Measurements from ENCODE around the gene BLOC1S6. TPM values are rescaled to one million over a fixed set of nuclear protein-coding genes. Genes with fewer than 3 reads are reported as not detected.

Gene BLOC1S6
- total RNA-seq, 1 donor from 2014 or later: 64.2 TPM

GRCh38 chr15:45550436-45550835 is 36.7 kb upstream of the BLOC1S6 start:
- DNase-seq (ENCODE audit: low read depth) (peak; percentile 22), FAIRE-seq (no peak)
- no peak overlapping the region for H3K4me3 Mint-ChIP-seq (ENCODE audit: unreplicated experiment)
- Histone ChIP-seq H4K20me1 (ENCODE audit: insufficient read depth, low read length) (no peaks in the 10 kb centered on the region), H3K36me3 (ENCODE audit: insufficient read depth, low read length) (no peaks in the 10 kb centered on the region), H3K79me2 (ENCODE audit: insufficient read depth, low read length) (no peaks in the 10 kb centered on the region), H3K9ac (ENCODE audit: low read length) (no peak overlapping the region), H3K4me3 (ENCODE audit: insufficient read depth, low read depth, low read length) (no peak overlapping the region), H3K4me1 (ENCODE audit: insufficient read depth, low read length) (peaks cover 3% of the 10 kb centered on the region), H3K27ac (ENCODE audit: low read depth, low read length) (peak overlapping the region; percentile 50), H3K4me2 (ENCODE audit: low read length) (no peak overlapping the region), H2AFZ (ENCODE audit: low read depth, low read length) (no peak overlapping the region), H3K9me3 (ENCODE audit: insufficient read depth, low read depth, low read length) (no peaks in the 10 kb centered on the region), H3K27me3 (ENCODE audit: insufficient read depth, low read length) (no peaks in the 10 kb centered on the region)
- H3K9me3 Mint-ChIP-seq (ENCODE audit: unreplicated experiment): peaks cover 1% of the 10 kb centered on the region
- no peaks in the 10 kb centered on the region for H3K36me3 Mint-ChIP-seq (ENCODE audit: low read depth, unreplicated experiment)
- peaks cover 8% of the 10 kb centered on the region for H3K27me3 Mint-ChIP-seq (ENCODE audit: low read depth, unreplicated experiment)
- no peak overlapping the region for H3K27ac Mint-ChIP-seq (ENCODE audit: unreplicated experiment)
- no peaks in the 10 kb centered on the region for H3K4me1 Mint-ChIP-seq (ENCODE audit: low read depth, unreplicated experiment)
- TF ChIP-seq EZH2 (IDR thresholded peaks at IDR 0.05; ENCODE audit: insufficient read depth, low read length) (no peak), CTCF (IDR thresholded peaks at IDR 0.05; ENCODE audit: insufficient read depth, low read depth, low read length) (no peak)

- no peaks in the 10 kb centered on the region for H3K36me3 ChIP-seq (ENCODE audit: insufficient read depth, low read length)
- Mint-ChIP-seq H3K27me3 (ENCODE audit: low read depth, unreplicated experiment) (peaks cover 12% of the 10 kb centered on the region), H3K4me3 (ENCODE audit: unreplicated experiment) (no peak overlapping the region), H3K36me3 (ENCODE audit: low read depth, unreplicated experiment) (no peaks in the 10 kb centered on the region), H3K27ac (ENCODE audit: unreplicated experiment) (no peak overlapping the region), H3K9me3 (ENCODE audit: unreplicated experiment) (peaks cover 1% of the 10 kb centered on the region), H3K4me1 (ENCODE audit: low read depth, unreplicated experiment) (no peaks in the 10 kb centered on the region)
- no peaks in the 10 kb centered on the region for H3K79me2 ChIP-seq (ENCODE audit: insufficient read depth, low read length)
- H3K9me3 ChIP-seq (ENCODE audit: insufficient read depth, low read depth, low read length): no peaks in the 10 kb centered on the region
- FAIRE-seq (no peak), DNase-seq (ENCODE audit: low read depth) (no peak)
- H3K27ac ChIP-seq (ENCODE audit: low read depth, low read length): no peak overlapping the region
- H3K4me2 ChIP-seq (ENCODE audit: low read length): no peak overlapping the region
- no peak overlapping the region for H3K4me3 ChIP-seq (ENCODE audit: insufficient read depth, low read depth, low read length)
- H4K20me1 ChIP-seq (ENCODE audit: insufficient read depth, low read length): no peaks in the 10 kb centered on the region
- peaks cover 5% of the 10 kb centered on the region for H3K27me3 ChIP-seq (ENCODE audit: insufficient read depth, low read length)
- peaks cover 3% of the 10 kb centered on the region for H3K4me1 ChIP-seq (ENCODE audit: insufficient read depth, low read length)
- H2AFZ ChIP-seq (ENCODE audit: low read depth, low read length): no peak overlapping the region
- TF ChIP-seq EZH2 (IDR thresholded peaks at IDR 0.05; ENCODE audit: insufficient read depth, low read length) (no peak), CTCF (IDR thresholded peaks at IDR 0.05; ENCODE audit: insufficient read depth, low read depth, low read length) (no peak)
- H3K9ac ChIP-seq (ENCODE audit: low read length): no peak overlapping the region
These were observed 35.5 kb upstream of the BLOC1S6 start for GRCh38 chr15:45551676-45552075.

- no peak overlapping the region for H3K4me3 Mint-ChIP-seq (ENCODE audit: unreplicated experiment)
- no peak overlapping the region for H3K4me3 ChIP-seq (ENCODE audit: insufficient read depth, low read depth, low read length)
- H3K36me3 Mint-ChIP-seq (ENCODE audit: low read depth, unreplicated experiment): no peaks in the 10 kb centered on the region
- no peaks in the 10 kb centered on the region for H3K79me2 ChIP-seq (ENCODE audit: insufficient read depth, low read length)
- H3K27ac Mint-ChIP-seq (ENCODE audit: unreplicated experiment): no peak overlapping the region
- H2AFZ ChIP-seq (ENCODE audit: low read depth, low read length): no peak overlapping the region
- no peak for DNase-seq (ENCODE audit: low read depth)
- no peaks in the 10 kb centered on the region for H3K9me3 Mint-ChIP-seq (ENCODE audit: unreplicated experiment)
- no peaks in the 10 kb centered on the region for H3K4me1 ChIP-seq (ENCODE audit: insufficient read depth, low read length)
- H3K27me3 Mint-ChIP-seq (ENCODE audit: low read depth, unreplicated experiment): peaks cover 25% of the 10 kb centered on the region
- no peaks in the 10 kb centered on the region for H3K9me3 ChIP-seq (ENCODE audit: insufficient read depth, low read depth, low read length)
- no peak overlapping the region for H3K27ac ChIP-seq (ENCODE audit: low read depth, low read length)
- H3K4me2 ChIP-seq (ENCODE audit: low read length): no peak overlapping the region
- H3K36me3 ChIP-seq (ENCODE audit: insufficient read depth, low read length): no peaks in the 10 kb centered on the region
- peaks cover 8% of the 10 kb centered on the region for H3K27me3 ChIP-seq (ENCODE audit: insufficient read depth, low read length)
- no peak for FAIRE-seq
- H3K9ac ChIP-seq (ENCODE audit: low read length): no peak overlapping the region
- TF ChIP-seq CTCF (IDR thresholded peaks at IDR 0.05; ENCODE audit: insufficient read depth, low read depth, low read length) (no peak), EZH2 (IDR thresholded peaks at IDR 0.05; ENCODE audit: insufficient read depth, low read length) (no peak)
- no peaks in the 10 kb centered on the region for H4K20me1 ChIP-seq (ENCODE audit: insufficient read depth, low read length)
- H3K4me1 Mint-ChIP-seq (ENCODE audit: low read depth, unreplicated experiment): no peaks in the 10 kb centered on the region
These were observed 31.1 kb upstream of the BLOC1S6 start for GRCh38 chr15:45555934-45556608.
